ENCODE measurements around the gene MLLT10. TPM values are rescaled to one million over a fixed set of nuclear protein-coding genes. Genes with fewer than 3 reads are reported as not detected.
A peak's percentile ranks its signal among the peaks of the same experiment; 100 is the strongest.

The MLLT10 gene
- total and polyA plus RNA-seq, 12 donors: 15.8 to 49.1 (median 29.8) TPM

DNA sequence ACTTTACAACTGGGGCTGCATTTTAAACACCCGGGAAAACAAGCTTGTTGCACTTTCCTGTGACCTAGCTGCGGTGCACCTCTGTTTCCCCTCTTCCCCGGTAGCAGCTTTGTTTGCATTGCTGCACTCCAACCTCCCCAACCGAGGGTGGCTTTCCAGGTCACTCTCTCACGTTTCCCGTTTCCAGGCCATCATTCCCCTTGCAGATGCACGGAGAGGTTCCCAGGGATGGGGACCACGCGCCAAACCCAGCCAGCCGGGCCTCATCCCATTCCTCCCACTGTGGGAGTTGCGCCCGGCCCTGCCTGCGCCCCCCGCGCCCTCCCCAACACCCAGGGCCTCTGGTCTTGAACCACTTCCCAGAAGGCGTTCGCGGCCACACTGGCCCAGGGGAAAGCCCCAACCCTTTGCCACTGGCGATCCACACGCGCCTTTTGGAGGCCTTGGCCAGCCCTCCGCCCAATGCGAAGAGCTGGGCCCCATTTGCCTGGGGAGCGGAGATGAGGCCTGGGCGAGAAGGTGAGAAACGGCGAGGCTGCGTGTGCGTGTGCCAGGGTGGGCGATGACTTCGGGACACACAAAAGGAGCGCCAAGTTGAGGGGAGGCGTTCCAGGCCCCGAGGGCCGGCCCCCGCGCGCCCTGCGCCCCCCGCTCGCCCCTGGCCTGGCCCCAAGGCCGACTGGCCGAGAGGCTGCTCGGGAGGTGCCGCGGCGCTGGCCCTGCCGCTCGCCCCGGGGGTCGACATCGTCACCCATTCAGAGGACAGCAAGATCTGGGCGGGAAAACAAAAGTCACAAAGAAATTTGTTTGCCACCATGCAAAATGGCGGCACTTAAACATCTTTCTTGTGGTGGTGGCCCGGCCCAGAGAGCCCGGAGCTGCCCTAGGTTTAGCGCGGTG lies 24.4 kb upstream of the MLLT10 start:
- no peaks in the 10 kb centered on the region for H3K9me3 ChIP-seq (replicated peaks in 1 of 3)
- WGBS, 4 donors: 70 to 77% (median 76%) methylated on average over 44 to 58 of the region's 58 CpGs
- intact Hi-C loops (cut with DNase I): loop anchor here in 1 of 2 donors (5.0 kb wide), 1 partner anchor 448 kb away; no protein-coding TSS in a partner anchor
- peaks cover 0 to 5% of the 10 kb centered on the region in 2 donors for H3K4me1 ChIP-seq (replicated peaks in 1 of 2)
- H3K36me3 ChIP-seq (replicated peaks in 1 of 2): no peaks in the 10 kb centered on the region
- no peak overlapping the region for H3K27ac ChIP-seq
- H3K27me3 ChIP-seq: no peaks in the 10 kb centered on the region
- TF ChIP-seq POLR2A (IDR thresholded peaks at IDR 0.05): no peak
- TF ChIP-seq, protein P1, sequence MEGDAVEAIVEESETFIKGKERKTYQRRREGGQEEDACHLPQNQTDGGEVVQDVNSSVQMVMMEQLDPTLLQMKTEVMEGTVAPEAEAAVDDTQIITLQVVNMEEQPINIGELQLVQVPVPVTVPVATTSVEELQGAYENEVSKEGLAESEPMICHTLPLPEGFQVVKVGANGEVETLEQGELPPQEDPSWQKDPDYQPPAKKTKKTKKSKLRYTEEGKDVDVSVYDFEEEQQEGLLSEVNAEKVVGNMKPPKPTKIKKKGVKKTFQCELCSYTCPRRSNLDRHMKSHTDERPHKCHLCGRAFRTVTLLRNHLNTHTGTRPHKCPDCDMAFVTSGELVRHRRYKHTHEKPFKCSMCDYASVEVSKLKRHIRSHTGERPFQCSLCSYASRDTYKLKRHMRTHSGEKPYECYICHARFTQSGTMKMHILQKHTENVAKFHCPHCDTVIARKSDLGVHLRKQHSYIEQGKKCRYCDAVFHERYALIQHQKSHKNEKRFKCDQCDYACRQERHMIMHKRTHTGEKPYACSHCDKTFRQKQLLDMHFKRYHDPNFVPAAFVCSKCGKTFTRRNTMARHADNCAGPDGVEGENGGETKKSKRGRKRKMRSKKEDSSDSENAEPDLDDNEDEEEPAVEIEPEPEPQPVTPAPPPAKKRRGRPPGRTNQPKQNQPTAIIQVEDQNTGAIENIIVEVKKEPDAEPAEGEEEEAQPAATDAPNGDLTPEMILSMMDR (IDR thresholded peaks at IDR 0.05): no peak
- peak overlapping the region in 2 of 4 donors; percentile 40 to 49 for H3K4me3 ChIP-seq
- no peak for DNase-seq

DNA sequence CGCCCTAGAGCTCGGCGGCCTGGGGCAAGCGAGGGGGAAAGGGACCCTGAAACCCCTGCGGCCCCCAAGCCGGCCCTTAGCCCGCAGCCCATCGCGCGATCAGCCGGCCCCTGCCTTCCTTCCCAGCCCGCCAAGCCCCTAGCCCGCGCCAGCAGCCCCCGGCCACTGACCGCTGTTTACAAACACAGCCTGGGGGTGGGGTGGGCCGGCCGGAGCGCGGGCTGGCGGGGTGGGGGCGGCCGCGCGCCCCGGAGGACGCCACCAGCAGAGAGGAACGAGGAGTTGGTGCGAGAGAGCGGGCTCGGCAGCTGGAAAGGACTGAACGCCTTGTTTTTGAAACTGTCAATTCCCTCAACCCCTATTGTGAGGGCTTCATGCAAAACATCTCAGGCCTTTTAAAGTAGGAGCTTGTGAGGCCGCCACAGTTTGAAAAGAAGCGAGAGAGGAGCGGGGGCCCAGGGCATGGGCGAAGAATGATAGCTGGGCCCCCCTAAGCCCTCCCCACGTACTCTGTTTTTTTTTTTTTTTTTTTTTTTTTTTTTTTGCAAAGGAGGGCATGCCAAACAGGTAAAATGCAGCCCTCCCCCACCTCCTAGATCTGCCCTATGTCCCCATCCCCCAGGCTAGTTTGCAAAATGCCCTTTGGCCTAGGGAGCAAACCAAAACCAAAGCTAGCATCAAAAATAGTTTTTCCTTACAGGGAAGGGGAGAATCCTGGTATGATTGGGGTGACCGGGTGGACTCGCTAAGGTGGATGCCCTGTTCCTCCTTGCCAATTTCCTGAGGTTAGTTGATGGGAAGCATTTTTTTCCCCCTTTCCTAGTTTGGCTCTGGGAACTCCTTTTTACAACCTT lies 23.6 kb upstream of the MLLT10 start:
- no peak for TF ChIP-seq POLR2A (IDR thresholded peaks at IDR 0.05)
- TF ChIP-seq, protein P1 (IDR thresholded peaks at IDR 0.05): no peak
- DNase-seq: no peak
- H3K36me3 ChIP-seq (replicated peaks in 1 of 2): no peaks in the 10 kb centered on the region
- no peaks in the 10 kb centered on the region for H3K9me3 ChIP-seq (replicated peaks in 1 of 3)
- no peak overlapping the region for H3K27ac ChIP-seq
- intact Hi-C loops (cut with DNase I): no loop called here
- 22 to 52% (median 37%) methylated on average over 9 to 39 of the region's 39 CpGs for WGBS, 4 donors
- H3K4me1 ChIP-seq (replicated peaks in 1 of 2): peaks cover 0 to 5% of the 10 kb centered on the region in 2 donors
- H3K27me3 ChIP-seq: no peaks in the 10 kb centered on the region
- peak overlapping the region in 2 of 4 donors; percentile 40 to 49 for H3K4me3 ChIP-seq

DNA sequence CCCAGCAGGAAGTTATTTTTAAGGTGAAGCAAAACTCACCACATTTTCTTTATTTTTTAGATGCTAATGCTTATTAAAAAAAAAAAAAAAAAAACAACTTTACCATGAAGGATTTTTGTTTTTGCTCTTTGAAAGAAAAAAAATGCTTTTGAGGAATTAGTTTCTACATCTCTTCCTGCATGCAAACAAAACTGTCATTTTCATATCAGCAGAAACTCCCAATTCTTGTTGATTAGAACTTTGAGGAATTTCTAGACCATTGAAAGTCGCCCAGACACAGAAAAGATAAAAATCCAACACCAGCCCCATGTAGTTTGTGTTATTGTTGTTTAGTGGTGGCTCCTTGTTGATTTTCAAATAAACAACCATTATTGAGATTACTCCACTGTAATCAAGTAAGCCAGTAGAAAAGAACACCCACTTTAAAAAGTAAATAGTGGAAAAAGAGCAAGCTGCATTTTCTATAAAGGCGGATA lies 22.9 kb upstream of the MLLT10 start:
- Histone ChIP-seq H3K4me1 (replicated peaks in 1 of 2) (peaks cover 6 to 10% of the 10 kb centered on the region in 2 donors), H3K27me3 (no peaks in the 10 kb centered on the region), H3K4me3 (no peak overlapping the region), H3K9me3 (replicated peaks in 1 of 3) (no peaks in the 10 kb centered on the region), H3K27ac (no peak overlapping the region), H3K36me3 (replicated peaks in 1 of 2) (no peaks in the 10 kb centered on the region)
- DNase-seq: no peak
- TF ChIP-seq, protein P1 (IDR thresholded peaks at IDR 0.05): no peak
- TF ChIP-seq POLR2A (IDR thresholded peaks at IDR 0.05): no peak
- WGBS, 4 donors: 92 to 97% (median 96%) methylated on average over 2 of the region's 2 CpGs
- intact Hi-C loops (cut with DNase I): no loop called here

Measured in adrenal gland (tissue), 12 donors.